GM18505 (cell line): ENCODE measurements around the gene CDH13.

Experiments
- ATAC-seq: cut with Tn5 transposase; IDR thresholded peaks from one replicate; pipeline ENCODE4 v1.9.1; 2021; ENCODE audit not compliant: unreplicated experiment
- POLR2A ChIP-seq: IDR thresholded peaks from 4 replicates; pipeline ENCODE4 v1.6.1; 2011; ENCODE audit warnings: borderline replicate concordance; ENCODE audit not compliant: insufficient read depth, insufficient read length; ENCODE audit errors: extremely low read depth

The CDH13 gene

GRCh38 chr16:83633286-83633685, 1006.5 kb downstream of the CDH13 start:
- ATAC-seq, result no peak
- TF ChIP-seq POLR2A, result no peak

- TF ChIP-seq POLR2A, result no peak
- no peak for ATAC-seq
Measured at GRCh38 chr16:83648347-83648746, 1021.6 kb downstream of the CDH13 start.

- ATAC-seq, result no peak
- TF ChIP-seq POLR2A, result no peak
Measured at GRCh38 chr16:83651871-83652270, 1025.1 kb downstream of the CDH13 start.

- ATAC-seq, result no peak
- no peak for TF ChIP-seq POLR2A
Measured at GRCh38 chr16:83652943-83653342, 1026.2 kb downstream of the CDH13 start.

GRCh38 chr16:83653785-83654184, 1027.0 kb downstream of the CDH13 start:
- no peak for TF ChIP-seq POLR2A
- no peak for ATAC-seq

- no peak for TF ChIP-seq POLR2A
- ATAC-seq, result no peak
Measured at GRCh38 chr16:83660282-83660681, 1033.5 kb downstream of the CDH13 start.

- no peak for ATAC-seq
- TF ChIP-seq POLR2A, result no peak
Measured at GRCh38 chr16:83661656-83662055, 1034.9 kb downstream of the CDH13 start.

GRCh38 chr16:83666449-83666848, 1039.7 kb downstream of the CDH13 start:
- ATAC-seq, result no peak
- no peak for TF ChIP-seq POLR2A

GRCh38 chr16:83669456-83669855, 1042.7 kb downstream of the CDH13 start:
- no peak for TF ChIP-seq POLR2A
- no peak for ATAC-seq

GRCh38 chr16:83674931-83675535, 1048.3 kb downstream of the CDH13 start:
- no peak for TF ChIP-seq POLR2A
- no peak for ATAC-seq

- ATAC-seq, result no peak
- TF ChIP-seq POLR2A, result no peak
Measured at GRCh38 chr16:83676086-83676485, 1049.3 kb downstream of the CDH13 start.

GRCh38 chr16:83680980-83681379, 1054.2 kb downstream of the CDH13 start:
- ATAC-seq, result no peak
- no peak for TF ChIP-seq POLR2A

- TF ChIP-seq POLR2A, result no peak
- no peak for ATAC-seq
Measured at GRCh38 chr16:83681381-83681956, 1054.7 kb downstream of the CDH13 start.

GRCh38 chr16:83682116-83682867, 1055.5 kb downstream of the CDH13 start:
- no peak for TF ChIP-seq POLR2A
- ATAC-seq, result no peak
